GM08714 (cell line): Measurements from ENCODE around the gene DLD.
"Not testable (repeated sequence)": the region's sequence is repeated elsewhere in the genome, so short reads cannot be mapped to it uniquely, and the experiment has no call there.

Source experiments
- H3K4me3 ChIP-seq: fragments of 200-500 bp; sonication (Bioruptor generic); 2 replicates; pipeline ENCODE4 v1.5.1; 2014; ENCODE audit warnings: mild to moderate bottlenecking, low read length, inconsistent platforms
- ZNF274 ChIP-seq: IDR thresholded peaks from 2 replicates; pipeline ENCODE4 v1.6.1; 2012; ENCODE audit warnings: mild to moderate bottlenecking, low read depth, low read length

Gene DLD

GRCh38 chr7:107953265-107953923 is 62.4 kb downstream of the DLD start:
- H3K4me3 ChIP-seq = no peak overlapping the region
- no peak for TF ChIP-seq ZNF274

GRCh38 chr7:107953924-107954303 is 62.9 kb downstream of the DLD start:
- H3K4me3 ChIP-seq = no peak overlapping the region
- TF ChIP-seq ZNF274 = no peak

- TF ChIP-seq ZNF274 = no peak
- no peak overlapping the region for H3K4me3 ChIP-seq
Observed at GRCh38 chr7:107955394-107955793, 64.4 kb downstream of the DLD start.

GRCh38 chr7:107956950-107957349 is 66.0 kb downstream of the DLD start:
- H3K4me3 ChIP-seq = not testable (repeated sequence)

- no peak for TF ChIP-seq ZNF274
- no peak overlapping the region for H3K4me3 ChIP-seq
Observed at GRCh38 chr7:107957436-107957835, 66.5 kb downstream of the DLD start.

- H3K4me3 ChIP-seq = no peak overlapping the region
- no peak for TF ChIP-seq ZNF274
Observed at GRCh38 chr7:107958764-107959526, 68.0 kb downstream of the DLD start.

GRCh38 chr7:107959527-107959898 is 68.5 kb downstream of the DLD start:
- H3K4me3 ChIP-seq = no peak overlapping the region

GRCh38 chr7:107960272-107960671 is 69.3 kb downstream of the DLD start:
- no peak for TF ChIP-seq ZNF274
- no peak overlapping the region for H3K4me3 ChIP-seq

More at GRCh38 chr7:107959527-107959898, 68.5 kb downstream of the DLD start:
- TF ChIP-seq ZNF274 = no peak

- H3K4me3 ChIP-seq = no peak overlapping the region
- TF ChIP-seq ZNF274 = no peak
Observed at GRCh38 chr7:107961405-107961804, 70.4 kb downstream of the DLD start.

GRCh38 chr7:107962817-107963216 is 71.8 kb downstream of the DLD start:
- TF ChIP-seq ZNF274 = no peak
- no peak overlapping the region for H3K4me3 ChIP-seq

GRCh38 chr7:107964510-107964909 is 73.5 kb downstream of the DLD start:
- no peak for TF ChIP-seq ZNF274
- no peak overlapping the region for H3K4me3 ChIP-seq

GRCh38 chr7:107966711-107967110 is 75.7 kb downstream of the DLD start:
- H3K4me3 ChIP-seq = no peak overlapping the region
- TF ChIP-seq ZNF274 = no peak

- no peak for TF ChIP-seq ZNF274
Observed at GRCh38 chr7:107967420-107967819, 76.4 kb downstream of the DLD start.

GRCh38 chr7:107968449-107968848 is 77.5 kb downstream of the DLD start:
- TF ChIP-seq ZNF274 = no peak
- no peak overlapping the region for H3K4me3 ChIP-seq

More at GRCh38 chr7:107967420-107967819, 76.4 kb downstream of the DLD start:
- no peak overlapping the region for H3K4me3 ChIP-seq

- TF ChIP-seq ZNF274 = no peak
Observed at GRCh38 chr7:107969856-107970255, 78.9 kb downstream of the DLD start.

More at GRCh38 chr7:107969856-107970255, 78.9 kb downstream of the DLD start:
- no peak overlapping the region for H3K4me3 ChIP-seq
